ENCODE data around the gene TSC22D3.
"Not testable (repeated sequence)": the region's sequence is repeated elsewhere in the genome, so short reads cannot be mapped to it uniquely, and the experiment has no call there.

Gene TSC22D3

GRCh38 chrX:107669261-107669660 lies 106.3 kb downstream of the TSC22D3 start:
- Histone ChIP-seq H3K27me3 (peaks cover 69% of the 10 kb centered on the region), H3K4me2 (no peak overlapping the region), H3K27ac (no peak overlapping the region), H3K4me3 (no peak overlapping the region), H3K4me1 (peaks cover 19% of the 10 kb centered on the region), H4K20me1 (peaks cover 22% of the 10 kb centered on the region), H3K9ac (no peak overlapping the region), H3K9me3 (no peaks in the 10 kb centered on the region), H3K36me3 (no peaks in the 10 kb centered on the region)
- TF ChIP-seq Cebpa-rat (IDR thresholded peaks at IDR 0.05), result no peak

- not testable (repeated sequence) for H3K4me2 ChIP-seq, H3K36me3 ChIP-seq, H3K9me3 ChIP-seq, H3K4me3 ChIP-seq, H3K9ac ChIP-seq, H3K27ac ChIP-seq
- H3K4me1 ChIP-seq, result peaks cover 16% of the 10 kb centered on the region
- peaks cover 18% of the 10 kb centered on the region for H4K20me1 ChIP-seq
- H3K27me3 ChIP-seq, result peaks cover 69% of the 10 kb centered on the region
These were observed 106.9 kb downstream of the TSC22D3 start for GRCh38 chrX:107668710-107669109.

- Histone ChIP-seq H3K36me3 (no peaks in the 10 kb centered on the region), H3K9ac (no peak overlapping the region), H3K4me2 (no peak overlapping the region), H3K9me3 (no peaks in the 10 kb centered on the region), H4K20me1 (peaks cover 5% of the 10 kb centered on the region; the same call in 1 of the 2 replicates), H3K4me3 (no peak overlapping the region), H3K4me1 (peaks cover 3% of the 10 kb centered on the region), H3K27ac (no peak overlapping the region), H3K27me3 (peaks cover 68% of the 10 kb centered on the region)
- no peak for TF ChIP-seq Cebpa-rat (IDR thresholded peaks at IDR 0.05)
These were observed 108.2 kb downstream of the TSC22D3 start for GRCh38 chrX:107667426-107667825.

GRCh38 chrX:107666931-107667330 lies 108.7 kb downstream of the TSC22D3 start:
- no peak for TF ChIP-seq Cebpa-rat (IDR thresholded peaks at IDR 0.05)
- peaks cover 5% of the 10 kb centered on the region for H3K4me1 ChIP-seq
- no peak overlapping the region for H3K4me2 ChIP-seq
- no peak overlapping the region for H3K9ac ChIP-seq
- H3K36me3 ChIP-seq, result no peaks in the 10 kb centered on the region
- H3K27ac ChIP-seq, result no peak overlapping the region
- no peaks in the 10 kb centered on the region for H3K9me3 ChIP-seq
- 0 out of 2 replicates have a peak, but pooled peaks cover 5% of the 10 kb centered on the region for H4K20me1 ChIP-seq
- no peak overlapping the region for H3K4me3 ChIP-seq
- peaks cover 73% of the 10 kb centered on the region for H3K27me3 ChIP-seq
